ENCODE measurements around the gene CYP3A5. TPM values are rescaled to one million over a fixed set of nuclear protein-coding genes. Genes with fewer than 3 reads are reported as not detected.

The CYP3A5 gene
- total and polyA plus RNA-seq, 2 of the 4 experiments (the other 2 are of a cell fraction), result not detected

- 92% methylated on average over 10 of the region's 18 CpGs; no CpG with 5 or more reads in 1 of the 2 experiments for WGBS, 2 experiments (ENCODE audit: extremely low coverage in 2 of 2, insufficient read length in 1 of 2)
- Histone ChIP-seq H2AK5ac (ENCODE audit: low read depth, low read length) (no peak overlapping the region), H2AK9ac (replicated peaks; ENCODE audit: low read depth, low read length, poor library complexity) (no peak overlapping the region), H3K56ac (ENCODE audit: extremely low read depth, insufficient read depth, low read length) (peak overlapping the region; percentile 10; the same call in 1 of the 2 replicates), H3K27ac (ENCODE audit: insufficient read depth, low read length) (no peak overlapping the region), H2BK20ac (ENCODE audit: low read depth, low read length) (no peak overlapping the region), H2BK120ac (ENCODE audit: low read depth, low read length) (no peak overlapping the region), H3K23ac (ENCODE audit: low read depth, low read length) (no peak overlapping the region), H3K79me1 (ENCODE audit: low read depth in 1 of 2, low read length in 2 of 2) (peaks cover 21 to 44% of the 10 kb centered on the region in 2 experiments; a peak in 3 of 4 replicates), H3K4ac (ENCODE audit: low read depth, low read length) (no peak overlapping the region; the same call in 1 of the 2 replicates), H2BK5ac (ENCODE audit: low read depth, low read length, poor library complexity, severe bottlenecking) (no peak overlapping the region), H3K36me3 (ENCODE audit: control insufficient read depth, insufficient read depth, low read length) (peaks cover 45% of the 10 kb centered on the region), H3K9ac (ENCODE audit: low read depth, low read length) (no peak overlapping the region), H3K9me3 (ENCODE audit: control insufficient read depth, insufficient read depth, low read length) (no peaks in the 10 kb centered on the region), H4K8ac (ENCODE audit: low read depth in 2 of 2, low read length in 2 of 2) (no peak overlapping the region), H2BK15ac (ENCODE audit: low read depth, low read length) (no peak overlapping the region), H4K5ac (ENCODE audit: low read depth, low read length) (no peak overlapping the region), H3K4me2 (ENCODE audit: low read depth, low read length) (no peak overlapping the region), H2AFZ (replicated peaks; ENCODE audit: low read length, poor library complexity) (no peak overlapping the region), H3K4me3 (ENCODE audit: insufficient read depth, low read depth, low read length) (no peak overlapping the region), H3K18ac (ENCODE audit: low read depth, low read length) (no peak overlapping the region), H3K14ac (replicated peaks; ENCODE audit: low read depth, low read length) (no peak overlapping the region), H4K91ac (ENCODE audit: insufficient read depth, low read depth, low read length) (no peak overlapping the region), H3K4me1 (ENCODE audit: control insufficient read depth, insufficient read depth, low read length) (no peaks in the 10 kb centered on the region), H3K9me1 (ENCODE audit: insufficient read depth, low read length) (peaks cover 3% of the 10 kb centered on the region), H3K27me3 (ENCODE audit: control insufficient read depth, insufficient read depth, low read length) (no peaks in the 10 kb centered on the region), H4K20me1 (ENCODE audit: insufficient read depth, low read length) (no peaks in the 10 kb centered on the region)
- POLR2A ChIA-PET (ENCODE audit: unreplicated experiment), result interaction anchor here (0.6 kb wide), 1 partner anchor 144 kb away, joined by 4 read pairs; no protein-coding TSS in a partner anchor
- CTCF ChIA-PET, result no interaction called here
- in situ Hi-C loops (cut with MboI; ENCODE audit: low sequenced_read_pairs), result loop anchor here (5.0 kb wide), 1 partner anchor 57 kb away; no protein-coding TSS in a partner anchor
- BruUV-seq (replicated peaks), result no TSS peak
- no peak for DNase-seq
- intact Hi-C loops (cut with micrococcal nuclease), result loop anchor here (5.0 kb wide), 2 partner anchors 57 to 373 kb away; no protein-coding TSS in a partner anchor
- dilution Hi-C loops (cut with HindIII; ENCODE audit: low sequenced_read_pairs, unreplicated experiment), result no loop called here
- TF ChIP-seq RCOR1 (IDR thresholded peaks at IDR 0.05; ENCODE audit: insufficient replicate concordance, low read length) (no peak), RFX5 (IDR thresholded peaks at IDR 0.05; ENCODE audit: low read depth, low read length) (no peak), ELK1 (IDR thresholded peaks at IDR 0.05; ENCODE audit: borderline replicate concordance, low read depth, low read length) (no peak), CTCF (conservative IDR thresholded peaks at IDR 0.05; ENCODE audit: low read depth, low read length) (no peak)
- TF ChIP-seq, protein P1, sequence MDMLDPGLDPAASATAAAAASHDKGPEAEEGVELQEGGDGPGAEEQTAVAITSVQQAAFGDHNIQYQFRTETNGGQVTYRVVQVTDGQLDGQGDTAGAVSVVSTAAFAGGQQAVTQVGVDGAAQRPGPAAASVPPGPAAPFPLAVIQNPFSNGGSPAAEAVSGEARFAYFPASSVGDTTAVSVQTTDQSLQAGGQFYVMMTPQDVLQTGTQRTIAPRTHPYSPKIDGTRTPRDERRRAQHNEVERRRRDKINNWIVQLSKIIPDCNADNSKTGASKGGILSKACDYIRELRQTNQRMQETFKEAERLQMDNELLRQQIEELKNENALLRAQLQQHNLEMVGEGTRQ (IDR thresholded peaks at IDR 0.05; ENCODE audit: low read depth, low read length), result no peak
- ATAC-seq (ENCODE audit: low read depth), result no peak
Observed at GRCh38 chr7:99619571-99620130, 60.1 kb downstream of the CYP3A5 start.

All from IMR-90 (cell line).